DOHH2 (cell line): ENCODE data around the gene ELAPOR1.
A peak's percentile ranks its signal among the peaks of the same experiment; 100 is the strongest.

Experiments
- H3F3A ChIP-seq: fragments of 200-600 bp; sonication (generic), shearing (Covaris generic); 2 replicates; pipeline ENCODE4 v1.6.0; 2016; ENCODE audit warnings: antibody characterized with exemption, mild to moderate bottlenecking; ENCODE audit not compliant: control insufficient read depth, insufficient read depth
- H3K27ac ChIP-seq: fragments of 200-600 bp; sonication (generic); 2 replicates; pipeline ENCODE4 v1.5.1; 2014; ENCODE audit warnings: low read depth, mild to moderate bottlenecking, low read length, moderate library complexity
- H3K27me3 ChIP-seq: fragments of 200-600 bp; sonication (generic); 2 replicates; pipeline ENCODE4 v1.6.1; 2014; ENCODE audit warnings: mild to moderate bottlenecking, low read length, mixed read lengths; ENCODE audit not compliant: control insufficient read depth
- H3K36me3 ChIP-seq: fragments of 200-600 bp; sonication (generic); 2 replicates; pipeline ENCODE4 v1.6.1; 2014; ENCODE audit warnings: mild to moderate bottlenecking, low read length, moderate library complexity, mixed read lengths; ENCODE audit not compliant: control insufficient read depth
- H3K4me1 ChIP-seq: fragments of 200-600 bp; sonication (generic); 2 replicates; pipeline ENCODE4 v1.6.1; 2014; ENCODE audit warnings: mild to moderate bottlenecking, low read length, mixed read lengths; ENCODE audit not compliant: control insufficient read depth
- H3K4me2 ChIP-seq: fragments of 200-600 bp; sonication (generic); 2 replicates; pipeline ENCODE4 v1.6.0; 2014; ENCODE audit warnings: mild to moderate bottlenecking, low read length, moderate library complexity
- H3K4me3 ChIP-seq: fragments of 200-600 bp; sonication (generic); 2 replicates; pipeline ENCODE4 v1.5.1; 2014; ENCODE audit warnings: mild to moderate bottlenecking, low read length, mixed read lengths
- H3K79me2 ChIP-seq: fragments of 200-600 bp; sonication (generic); 2 replicates; pipeline ENCODE4 v1.6.1; 2014; ENCODE audit warnings: mild to moderate bottlenecking, low read length, mixed read lengths; ENCODE audit not compliant: control insufficient read depth
- H3K9me2 ChIP-seq: fragments of 200-600 bp; sonication (generic); replicated peaks from 2 replicates; pipeline ENCODE4 v1.6.1; 2014; ENCODE audit warnings: mild to moderate bottlenecking, low read length, mixed read lengths; ENCODE audit not compliant: control insufficient read depth
- H3K9me3 ChIP-seq: fragments of 200-600 bp; sonication (generic); 2 replicates; pipeline ENCODE4 v1.6.1; 2014; ENCODE audit warnings: antibody characterized with exemption, low read length, mixed read lengths; ENCODE audit not compliant: control insufficient read depth, insufficient read depth
- H4K20me1 ChIP-seq: fragments of 200-600 bp; sonication (generic); 2 replicates; pipeline ENCODE4 v1.6.0; 2014; ENCODE audit warnings: low read depth, mild to moderate bottlenecking, antibody characterized with exemption, low read length, moderate library complexity; ENCODE audit not compliant: control insufficient read depth, insufficient read depth
- CTCF ChIP-seq: fragments of 200-600 bp; sonication (generic); IDR thresholded peaks from one replicate; pipeline ENCODE4 v1.5.1; 2014; ENCODE audit warnings: antibody characterized with exemption, mild to moderate bottlenecking, low read depth, low read length; ENCODE audit not compliant: poor library complexity, severe bottlenecking
- EZH2phosphoT487 ChIP-seq: fragments of 200-600 bp; sonication (generic); IDR thresholded peaks from 2 replicates; pipeline ENCODE4 v1.6.1; 2017; ENCODE audit warnings: borderline replicate concordance, mild to moderate bottlenecking, antibody characterized with exemption, low read length, moderate library complexity, mixed read lengths

The ELAPOR1 gene

GRCh38 chr1:109107785-109108184, 6.1 kb upstream of the ELAPOR1 start:
- peaks cover 11% of the 10 kb centered on the region for H3K4me1 ChIP-seq
- no peaks in the 10 kb centered on the region for H3K9me2 ChIP-seq
- H3F3A ChIP-seq, result peaks cover 18% of the 10 kb centered on the region
- H3K27me3 ChIP-seq, result peaks cover 17% of the 10 kb centered on the region
- no peak for TF ChIP-seq EZH2phosphoT487
- TF ChIP-seq CTCF, result no peak
- H4K20me1 ChIP-seq, result no peaks in the 10 kb centered on the region
- no peak overlapping the region for H3K4me2 ChIP-seq
- no peaks in the 10 kb centered on the region for H3K9me3 ChIP-seq
- peaks cover 5% of the 10 kb centered on the region for H3K36me3 ChIP-seq
- no peak overlapping the region for H3K27ac ChIP-seq
- H3K4me3 ChIP-seq, result no peak overlapping the region
- no peaks in the 10 kb centered on the region for H3K79me2 ChIP-seq

GRCh38 chr1:109109906-109110305, 4.0 kb upstream of the ELAPOR1 start:
- no peaks in the 10 kb centered on the region for H3K79me2 ChIP-seq
- H3K27ac ChIP-seq, result no peak overlapping the region
- H3K27me3 ChIP-seq, result peaks cover 39% of the 10 kb centered on the region
- H3K9me2 ChIP-seq, result no peaks in the 10 kb centered on the region
- H3K36me3 ChIP-seq, result no peaks in the 10 kb centered on the region
- H3K4me2 ChIP-seq, result no peak overlapping the region
- H3K4me3 ChIP-seq, result no peak overlapping the region
- no peaks in the 10 kb centered on the region for H3K9me3 ChIP-seq
- TF ChIP-seq EZH2phosphoT487 (no peak), CTCF (no peak)
- peaks cover 10% of the 10 kb centered on the region; the same call in 1 of the 2 replicates for H3F3A ChIP-seq
- H4K20me1 ChIP-seq, result no peaks in the 10 kb centered on the region
- peaks cover 27% of the 10 kb centered on the region for H3K4me1 ChIP-seq

GRCh38 chr1:109111386-109112055, 2.4 kb upstream of the ELAPOR1 start:
- Histone ChIP-seq H3K4me1 (peaks cover 27% of the 10 kb centered on the region), H3K79me2 (no peaks in the 10 kb centered on the region), H3F3A (no peaks in the 10 kb centered on the region), H3K9me3 (no peaks in the 10 kb centered on the region), H3K4me2 (peak overlapping the region; percentile 84; the same call in 1 of the 2 replicates), H3K27me3 (peaks cover 48% of the 10 kb centered on the region), H3K36me3 (no peaks in the 10 kb centered on the region), H3K4me3 (no peak overlapping the region), H3K9me2 (no peaks in the 10 kb centered on the region), H3K27ac (no peak overlapping the region), H4K20me1 (no peaks in the 10 kb centered on the region)
- TF ChIP-seq EZH2phosphoT487 (no peak), CTCF (no peak)
